ENCODE data around the gene ZNF511.

DNA sequence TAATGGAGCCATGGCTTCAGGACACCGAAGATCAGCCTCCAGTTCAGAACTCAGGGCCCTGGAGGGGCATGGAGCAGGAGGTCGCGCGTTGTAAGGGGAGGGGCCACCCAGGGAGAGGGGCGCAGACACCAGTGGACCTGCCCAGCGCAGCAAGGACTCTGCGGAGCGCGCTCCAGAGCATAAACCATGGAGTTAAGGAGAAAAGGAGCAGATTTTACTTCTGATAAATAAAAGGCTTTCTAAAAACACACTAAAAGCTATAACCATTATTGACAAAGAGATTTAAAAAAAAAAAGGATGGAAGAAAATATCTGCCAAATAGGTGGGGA, 17.5 kb downstream of the ZNF511 start:
- no peak for TF ChIP-seq POLR2A (IDR thresholded peaks at IDR 0.05; ENCODE audit: borderline replicate concordance, extremely low read depth, insufficient read depth, insufficient read length)
- TF ChIP-seq, protein P1, sequence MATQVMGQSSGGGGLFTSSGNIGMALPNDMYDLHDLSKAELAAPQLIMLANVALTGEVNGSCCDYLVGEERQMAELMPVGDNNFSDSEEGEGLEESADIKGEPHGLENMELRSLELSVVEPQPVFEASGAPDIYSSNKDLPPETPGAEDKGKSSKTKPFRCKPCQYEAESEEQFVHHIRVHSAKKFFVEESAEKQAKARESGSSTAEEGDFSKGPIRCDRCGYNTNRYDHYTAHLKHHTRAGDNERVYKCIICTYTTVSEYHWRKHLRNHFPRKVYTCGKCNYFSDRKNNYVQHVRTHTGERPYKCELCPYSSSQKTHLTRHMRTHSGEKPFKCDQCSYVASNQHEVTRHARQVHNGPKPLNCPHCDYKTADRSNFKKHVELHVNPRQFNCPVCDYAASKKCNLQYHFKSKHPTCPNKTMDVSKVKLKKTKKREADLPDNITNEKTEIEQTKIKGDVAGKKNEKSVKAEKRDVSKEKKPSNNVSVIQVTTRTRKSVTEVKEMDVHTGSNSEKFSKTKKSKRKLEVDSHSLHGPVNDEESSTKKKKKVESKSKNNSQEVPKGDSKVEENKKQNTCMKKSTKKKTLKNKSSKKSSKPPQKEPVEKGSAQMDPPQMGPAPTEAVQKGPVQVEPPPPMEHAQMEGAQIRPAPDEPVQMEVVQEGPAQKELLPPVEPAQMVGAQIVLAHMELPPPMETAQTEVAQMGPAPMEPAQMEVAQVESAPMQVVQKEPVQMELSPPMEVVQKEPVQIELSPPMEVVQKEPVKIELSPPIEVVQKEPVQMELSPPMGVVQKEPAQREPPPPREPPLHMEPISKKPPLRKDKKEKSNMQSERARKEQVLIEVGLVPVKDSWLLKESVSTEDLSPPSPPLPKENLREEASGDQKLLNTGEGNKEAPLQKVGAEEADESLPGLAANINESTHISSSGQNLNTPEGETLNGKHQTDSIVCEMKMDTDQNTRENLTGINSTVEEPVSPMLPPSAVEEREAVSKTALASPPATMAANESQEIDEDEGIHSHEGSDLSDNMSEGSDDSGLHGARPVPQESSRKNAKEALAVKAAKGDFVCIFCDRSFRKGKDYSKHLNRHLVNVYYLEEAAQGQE (IDR thresholded peaks at IDR 0.05; ENCODE audit: low read depth) = no peak
- TF ChIP-seq, protein P2, sequence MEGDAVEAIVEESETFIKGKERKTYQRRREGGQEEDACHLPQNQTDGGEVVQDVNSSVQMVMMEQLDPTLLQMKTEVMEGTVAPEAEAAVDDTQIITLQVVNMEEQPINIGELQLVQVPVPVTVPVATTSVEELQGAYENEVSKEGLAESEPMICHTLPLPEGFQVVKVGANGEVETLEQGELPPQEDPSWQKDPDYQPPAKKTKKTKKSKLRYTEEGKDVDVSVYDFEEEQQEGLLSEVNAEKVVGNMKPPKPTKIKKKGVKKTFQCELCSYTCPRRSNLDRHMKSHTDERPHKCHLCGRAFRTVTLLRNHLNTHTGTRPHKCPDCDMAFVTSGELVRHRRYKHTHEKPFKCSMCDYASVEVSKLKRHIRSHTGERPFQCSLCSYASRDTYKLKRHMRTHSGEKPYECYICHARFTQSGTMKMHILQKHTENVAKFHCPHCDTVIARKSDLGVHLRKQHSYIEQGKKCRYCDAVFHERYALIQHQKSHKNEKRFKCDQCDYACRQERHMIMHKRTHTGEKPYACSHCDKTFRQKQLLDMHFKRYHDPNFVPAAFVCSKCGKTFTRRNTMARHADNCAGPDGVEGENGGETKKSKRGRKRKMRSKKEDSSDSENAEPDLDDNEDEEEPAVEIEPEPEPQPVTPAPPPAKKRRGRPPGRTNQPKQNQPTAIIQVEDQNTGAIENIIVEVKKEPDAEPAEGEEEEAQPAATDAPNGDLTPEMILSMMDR (IDR thresholded peaks at IDR 0.05 in 2 of 3, conservative IDR thresholded peaks at IDR 0.05 in 1 of 3; ENCODE audit: borderline replicate concordance in 1 of 3, insufficient read depth in 1 of 3, low read depth in 2 of 3, low read length in 2 of 3) = no peak
- TF ChIP-seq, protein P3, sequence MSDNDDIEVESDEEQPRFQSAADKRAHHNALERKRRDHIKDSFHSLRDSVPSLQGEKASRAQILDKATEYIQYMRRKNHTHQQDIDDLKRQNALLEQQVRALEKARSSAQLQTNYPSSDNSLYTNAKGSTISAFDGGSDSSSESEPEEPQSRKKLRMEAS (IDR thresholded peaks at IDR 0.05) = no peak
- TF ChIP-seq EZH2 (IDR thresholded peaks at IDR 0.05) = no peak
- no peak for TF ChIP-seq EZH2phosphoT487 (IDR thresholded peaks at IDR 0.05; ENCODE audit: borderline replicate concordance)
- no peak for TF ChIP-seq JUND (IDR thresholded peaks at IDR 0.05)

All from HCT116 (cell line).